ENCODE measurements around the gene ICAM4.
A peak's percentile ranks its signal among the peaks of the same experiment; 100 is the strongest.
"Not testable (repeated sequence)": the region's sequence is repeated elsewhere in the genome, so short reads cannot be mapped to it uniquely, and the experiment has no call there.

ICAM4 gene

DNA sequence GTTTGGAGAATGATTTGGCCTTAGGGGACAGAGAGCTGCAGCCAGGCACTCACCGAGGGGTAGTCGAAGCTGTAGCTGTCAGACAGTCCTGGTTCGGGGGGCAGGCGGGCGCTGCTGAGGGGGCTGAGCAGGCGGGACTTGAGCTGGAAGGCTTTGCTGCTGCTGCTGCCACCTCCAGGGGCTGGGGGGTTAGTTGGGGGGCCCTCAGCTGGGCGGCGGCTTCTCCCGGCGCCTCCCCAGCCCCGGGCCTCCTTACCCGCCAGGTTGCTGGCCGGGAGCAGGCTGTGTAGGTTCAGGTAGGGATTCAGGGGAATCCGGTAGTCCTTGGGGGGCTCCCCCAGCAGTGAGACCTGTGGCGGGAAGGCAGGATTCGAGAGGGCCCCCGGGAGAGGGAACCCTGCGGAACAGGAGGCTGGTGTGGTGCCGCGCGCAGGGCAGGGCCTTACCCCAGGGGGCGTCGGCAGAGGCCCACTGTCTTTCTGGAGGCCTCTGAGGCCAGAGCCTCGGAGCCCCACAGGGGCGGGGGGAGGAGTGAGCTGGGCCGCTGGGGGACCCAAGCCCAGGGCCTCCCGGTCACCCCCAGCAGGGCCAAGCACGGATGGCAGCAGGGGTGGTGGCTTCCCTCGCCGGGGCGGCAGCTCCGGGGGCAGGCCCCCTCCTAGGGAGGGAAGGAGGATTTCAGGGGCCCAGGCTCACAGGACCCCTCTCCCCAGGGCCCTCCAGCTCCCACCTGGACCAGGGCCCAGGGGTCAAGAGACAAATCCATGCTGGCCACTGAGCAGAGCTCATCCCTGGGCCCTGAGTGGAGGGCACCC is 34.1 kb downstream of the ICAM4 start:
- DNase-seq, result no peak

DNA sequence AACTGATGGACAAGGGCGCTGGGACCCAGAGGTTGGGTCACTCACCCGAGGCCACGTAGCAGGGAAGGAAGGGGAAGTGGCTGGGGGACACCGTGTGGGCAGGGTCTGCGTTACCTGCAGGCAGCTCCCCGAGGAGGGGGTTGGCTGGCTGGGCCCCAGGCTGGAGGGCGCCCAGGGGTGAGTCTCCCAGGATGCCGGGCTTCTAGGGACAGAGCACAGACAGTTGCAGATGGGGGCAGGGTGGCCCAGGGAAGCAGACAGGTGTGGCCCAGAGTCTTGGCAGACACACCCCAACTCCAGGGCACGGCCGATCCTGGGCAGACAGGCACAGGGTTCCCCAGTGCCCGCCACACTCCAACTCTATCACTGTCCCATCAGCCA is 34.7 kb downstream of the ICAM4 start:
- no peak for DNase-seq

DNA sequence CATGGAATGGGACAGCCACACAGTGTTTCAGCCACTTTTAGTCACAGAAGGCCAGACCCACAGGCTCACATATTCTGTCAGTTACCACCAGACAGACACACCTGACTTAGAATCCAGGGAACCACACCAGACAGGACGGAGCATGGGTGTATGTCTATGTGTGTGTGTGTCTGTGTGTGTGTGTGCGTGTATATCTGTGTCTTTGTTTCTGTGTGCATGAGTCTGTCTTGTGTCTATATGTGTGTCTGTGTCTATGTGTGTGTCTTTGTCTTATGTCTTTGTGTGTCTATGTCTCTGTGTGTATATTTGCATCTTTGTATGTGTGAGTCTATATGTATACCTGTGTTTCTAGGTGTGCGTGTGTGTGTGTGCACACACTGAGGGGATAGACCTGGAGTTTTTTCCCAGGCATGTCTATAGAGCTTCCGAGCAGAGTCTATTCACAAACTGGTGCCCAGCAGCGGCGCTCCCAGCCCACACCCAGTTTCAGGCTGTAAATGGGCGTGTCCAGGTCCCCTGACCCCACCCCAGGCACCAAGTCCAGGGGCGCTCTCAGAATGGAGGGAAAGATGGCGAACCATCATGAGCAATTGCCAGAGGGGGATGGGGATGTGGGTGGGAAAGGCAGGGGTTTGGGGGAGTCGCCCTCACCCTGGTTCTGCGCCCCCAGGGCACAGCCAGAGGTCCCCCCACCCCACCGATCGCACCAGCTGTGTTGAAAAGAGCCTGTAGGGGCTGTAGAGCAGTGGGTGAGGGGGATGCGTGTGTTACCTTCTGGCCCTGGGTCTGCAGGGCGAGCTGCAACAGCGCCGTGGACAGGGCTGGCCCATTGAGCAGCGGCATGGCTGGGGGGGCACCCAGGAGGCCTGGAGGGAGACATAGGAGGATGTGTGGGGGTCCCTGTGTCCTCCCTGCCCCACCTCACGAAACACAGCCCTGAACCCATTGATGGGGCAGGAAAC is 35.4 kb downstream of the ICAM4 start:
- DNase-seq, result no peak

DNA sequence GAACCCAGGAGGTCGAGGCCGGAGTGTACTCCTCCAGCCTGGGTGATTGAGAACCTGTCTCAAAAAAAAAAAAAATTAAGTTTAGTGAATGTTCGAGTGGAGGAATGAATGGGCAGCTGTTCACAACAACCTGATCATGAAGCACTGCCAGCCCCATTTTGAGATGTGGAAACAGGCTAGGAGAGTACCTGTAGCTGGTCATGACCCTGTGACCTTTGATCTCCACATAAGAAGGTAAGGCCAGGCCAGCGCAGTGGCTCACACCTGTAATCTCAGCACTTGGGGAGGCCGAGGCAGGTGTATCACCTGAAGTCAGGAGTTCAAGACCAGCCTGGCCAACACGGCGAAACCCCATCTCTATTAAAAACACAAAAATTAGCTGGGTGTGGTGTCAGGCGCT is 39.0 kb downstream of the ICAM4 start:
- no peak for DNase-seq

DNA sequence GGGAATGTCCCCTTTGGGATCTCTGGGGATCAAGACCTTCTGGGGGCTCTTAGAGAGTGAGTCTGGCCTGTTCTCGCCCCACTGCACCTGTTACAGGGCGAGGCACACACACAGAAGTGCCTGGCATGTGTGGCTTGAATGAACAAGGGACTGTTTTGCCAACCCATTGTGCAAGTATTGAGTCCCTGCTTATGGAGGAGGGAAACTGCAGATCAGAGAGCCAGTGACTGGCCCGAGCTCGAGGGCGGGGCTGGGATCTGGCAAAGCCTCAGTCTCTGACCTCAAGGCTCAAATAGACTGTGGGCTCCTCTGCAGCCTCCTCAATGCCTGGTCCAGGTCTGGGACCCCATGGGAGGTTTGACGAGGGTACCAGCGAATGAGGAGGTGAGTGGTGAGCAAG is 41.0 kb downstream of the ICAM4 start:
- no peak for DNase-seq

DNA sequence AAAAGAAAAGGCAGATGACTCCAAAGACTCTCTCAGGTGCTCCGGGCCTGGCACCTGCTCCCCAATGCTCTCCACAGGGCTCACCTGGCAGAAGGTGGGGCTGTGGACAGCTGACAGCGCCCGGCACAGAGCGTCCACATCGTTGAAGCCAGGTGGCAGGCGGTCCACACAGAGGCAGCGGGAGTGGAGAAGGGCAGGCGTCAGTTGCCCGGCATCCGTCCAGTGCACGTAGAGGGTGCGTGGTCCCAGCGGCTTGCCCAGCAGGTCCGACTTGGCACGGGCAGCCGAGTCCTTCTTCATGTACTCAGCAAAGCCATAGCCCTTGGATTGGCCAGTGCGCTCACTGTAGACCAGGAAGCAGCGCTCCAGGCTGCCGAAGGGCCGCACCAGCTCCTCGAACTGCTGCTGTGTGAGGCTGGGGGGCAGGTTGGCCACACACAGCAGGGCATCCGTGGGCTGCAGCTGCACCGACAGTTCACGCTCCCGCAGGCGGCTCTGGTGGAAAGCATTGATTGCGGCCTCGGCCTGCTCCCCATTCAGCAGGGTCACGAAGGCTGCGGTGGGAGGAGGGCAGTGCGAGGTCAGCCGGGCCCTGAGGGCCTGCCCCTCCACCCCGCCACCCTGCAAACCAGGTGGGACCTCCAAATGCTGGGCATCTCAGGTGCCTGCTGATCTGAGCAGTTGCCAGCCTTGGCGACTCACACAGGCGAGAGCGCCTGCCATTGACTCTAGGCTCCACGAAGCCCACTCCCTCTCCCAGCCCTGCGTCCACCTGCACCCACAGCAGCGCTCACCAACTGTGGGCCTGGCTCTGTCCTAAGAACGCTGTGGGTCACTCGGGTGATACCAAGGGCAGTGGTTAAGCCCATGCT is 42.0 kb downstream of the ICAM4 start:
- no peak for DNase-seq

DNA sequence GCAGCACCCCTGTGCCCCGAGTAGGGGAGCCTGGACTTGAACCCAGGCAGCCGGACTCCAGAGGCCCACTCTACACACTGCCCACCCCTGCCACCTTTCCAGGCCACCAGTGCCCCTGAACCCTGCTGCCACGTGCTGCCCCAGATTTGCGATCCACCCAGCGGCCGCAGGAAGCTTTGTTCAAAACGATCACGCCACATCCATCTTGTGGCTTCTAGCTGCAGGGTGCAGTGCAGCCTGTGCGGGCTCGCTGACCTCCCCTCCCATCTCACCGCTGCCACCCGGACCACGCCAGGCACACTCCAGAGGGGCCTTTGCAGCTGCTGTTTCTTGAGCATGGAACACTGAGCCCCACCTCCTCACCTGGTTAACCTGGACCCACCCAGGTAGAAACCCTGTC is 42.8 kb downstream of the ICAM4 start:
- no peak for DNase-seq

DNA sequence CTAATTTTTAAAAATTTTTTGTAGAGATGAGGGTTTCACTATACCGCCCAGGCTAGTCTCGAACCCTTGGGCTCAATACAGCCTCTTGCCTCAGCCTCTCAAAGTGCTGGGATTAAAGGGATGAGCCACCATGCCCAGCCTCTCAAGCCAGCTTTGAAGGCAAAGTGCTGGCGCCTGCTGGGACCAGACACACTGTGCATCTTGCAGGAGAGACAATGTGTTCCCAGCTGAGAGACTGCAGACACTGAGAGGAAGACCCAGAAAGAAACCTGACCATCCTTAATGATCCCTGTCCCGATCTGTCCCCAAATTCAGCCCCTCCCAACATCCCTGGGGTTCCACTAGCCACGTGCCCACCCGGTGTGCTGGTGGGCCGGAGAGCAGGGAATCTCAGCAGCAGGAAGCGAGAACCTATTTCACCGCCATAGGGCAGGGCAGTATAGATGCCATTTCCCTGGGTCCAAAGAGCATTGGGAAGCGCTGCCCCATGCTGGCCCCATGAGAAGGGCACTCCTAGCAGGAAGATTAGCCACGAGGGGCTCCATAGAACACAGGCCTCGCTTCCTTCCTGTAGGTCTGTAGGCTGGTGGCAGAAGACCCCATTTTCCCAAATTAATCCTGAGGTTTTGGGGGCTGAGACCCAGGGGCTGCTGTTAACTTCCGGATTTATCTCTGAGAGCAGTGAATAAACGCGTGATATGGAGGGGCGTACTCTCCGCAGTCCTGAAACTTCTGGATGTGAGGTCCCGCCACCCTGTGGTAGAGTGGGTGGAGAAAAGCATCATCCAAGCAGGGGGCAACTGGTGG is 45.6 kb downstream of the ICAM4 start:
- DNase-seq, result no peak

DNA sequence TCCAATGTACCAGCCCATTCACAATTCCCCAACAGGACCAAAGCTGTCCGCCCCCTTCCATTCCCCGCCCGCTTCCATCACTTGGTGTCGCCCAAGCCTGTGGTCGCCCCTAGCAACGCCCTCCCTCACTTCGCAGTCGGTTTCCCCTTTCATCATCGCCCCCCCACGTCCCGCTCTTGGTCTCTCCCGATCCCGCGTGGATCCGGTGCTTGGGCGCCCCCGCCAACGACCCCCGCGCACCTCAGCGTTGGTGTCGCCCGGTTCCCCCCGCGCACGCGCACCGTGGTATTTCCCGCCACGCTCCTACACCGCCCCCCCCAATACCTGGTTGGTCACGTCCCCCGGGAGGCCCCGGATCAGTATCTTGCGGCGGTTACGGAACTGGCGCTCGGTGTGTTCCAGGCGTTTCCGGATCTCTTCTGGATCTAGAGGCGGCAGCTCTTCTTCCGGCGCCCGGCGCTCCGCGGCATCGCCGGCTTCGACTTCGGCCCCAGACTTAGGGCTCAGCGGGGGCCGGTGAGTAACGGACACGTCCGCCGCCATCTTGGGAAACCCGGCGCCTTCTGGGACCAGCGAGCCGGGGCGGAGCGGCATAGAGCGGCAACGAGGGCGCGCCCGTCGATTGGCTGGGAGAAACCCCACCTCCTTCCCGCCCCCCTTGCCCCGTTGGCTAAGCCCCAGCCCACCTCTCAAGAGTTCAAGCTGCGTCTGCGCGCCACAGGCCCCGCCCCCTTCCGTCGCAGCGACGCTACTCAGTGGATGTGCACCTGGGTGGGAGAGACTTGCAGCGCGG is 46.4 kb downstream of the ICAM4 start, which contains the start of gene RAVER1:
Gene RAVER1, minus strand, starts transcription at position 565 of the 793 bp plus-strand sequence. Its CDS starts 22 bp downstream, at position 543.
- peak; percentile 98 for DNase-seq

DNA sequence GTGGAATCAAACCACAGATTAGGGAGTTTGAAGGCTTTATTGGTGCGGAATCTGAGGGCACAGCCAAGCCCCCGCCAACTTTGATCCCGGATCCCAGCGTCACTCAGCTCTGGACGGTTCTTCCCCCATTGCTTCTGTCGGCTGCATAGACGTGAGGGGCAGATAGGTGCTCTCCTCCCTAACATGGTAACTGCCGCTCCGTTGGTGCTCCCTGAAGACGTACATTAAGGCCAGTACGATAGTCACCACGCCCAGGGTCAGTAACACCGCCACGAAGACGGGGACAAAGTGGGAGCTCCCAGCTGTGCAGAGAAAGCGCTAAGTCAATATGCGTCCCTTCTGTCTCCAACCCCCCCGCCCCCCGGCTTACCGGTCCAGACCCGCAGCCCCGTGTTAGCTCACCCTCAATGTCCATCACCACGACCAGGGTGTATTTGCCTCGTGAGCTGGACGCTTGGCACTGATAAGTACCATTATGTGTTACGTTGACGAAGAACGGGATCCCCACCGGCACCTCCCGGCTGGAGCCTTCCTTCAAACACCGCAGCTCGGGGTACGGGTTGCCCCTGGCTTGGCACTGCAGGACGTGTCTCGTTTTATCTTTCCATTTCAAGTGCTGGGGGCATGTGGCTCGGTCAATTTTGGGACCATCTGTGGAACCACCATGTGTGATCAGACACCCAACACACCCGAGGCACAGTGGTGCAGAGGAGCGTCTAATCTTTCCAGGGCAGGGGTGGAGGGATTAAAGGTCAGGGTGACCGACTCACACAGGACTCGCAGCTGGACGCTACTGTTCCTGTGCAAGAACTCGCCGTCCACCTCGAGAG is 47.2 kb downstream of the ICAM4 start:
- no peak for DNase-seq

DNA sequence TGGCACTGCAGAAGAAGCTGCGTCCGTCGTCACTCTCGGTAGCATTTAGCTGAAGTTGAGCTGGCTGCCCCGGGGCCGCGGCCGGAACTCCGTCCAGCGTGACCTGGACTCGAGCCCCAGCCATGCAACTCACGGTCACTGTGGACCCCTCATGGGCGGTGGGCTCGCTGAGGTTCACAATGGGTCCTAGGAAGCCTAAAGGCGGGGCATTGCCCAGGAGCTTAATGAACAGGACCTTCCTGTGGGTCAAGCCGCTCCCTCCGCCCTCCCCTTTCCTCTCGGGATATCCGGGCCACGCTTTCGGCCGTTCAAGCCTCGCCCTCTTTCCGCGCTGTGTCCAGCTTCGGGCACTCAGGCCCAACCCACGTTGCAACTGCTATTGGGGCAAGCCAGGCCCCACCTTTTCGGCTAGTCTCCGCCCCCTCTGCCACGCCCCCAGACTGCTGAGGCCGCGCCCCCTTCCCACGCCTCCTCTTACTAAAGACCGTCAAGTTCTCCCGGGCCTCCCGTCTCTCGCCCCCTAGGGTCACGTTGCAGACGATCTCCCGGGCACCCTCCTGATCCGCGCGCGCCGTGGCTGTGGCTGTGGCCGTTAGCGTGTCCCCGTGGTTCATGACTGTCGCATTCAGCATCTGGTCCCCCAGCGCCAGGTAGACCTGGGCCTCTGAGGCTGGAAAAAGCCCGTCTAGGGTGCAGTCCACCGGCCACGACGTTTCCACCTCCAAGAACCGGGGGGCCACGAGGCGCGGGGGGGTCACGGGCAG is 48.0 kb downstream of the ICAM4 start:
- peak; percentile 32 for DNase-seq

DNA sequence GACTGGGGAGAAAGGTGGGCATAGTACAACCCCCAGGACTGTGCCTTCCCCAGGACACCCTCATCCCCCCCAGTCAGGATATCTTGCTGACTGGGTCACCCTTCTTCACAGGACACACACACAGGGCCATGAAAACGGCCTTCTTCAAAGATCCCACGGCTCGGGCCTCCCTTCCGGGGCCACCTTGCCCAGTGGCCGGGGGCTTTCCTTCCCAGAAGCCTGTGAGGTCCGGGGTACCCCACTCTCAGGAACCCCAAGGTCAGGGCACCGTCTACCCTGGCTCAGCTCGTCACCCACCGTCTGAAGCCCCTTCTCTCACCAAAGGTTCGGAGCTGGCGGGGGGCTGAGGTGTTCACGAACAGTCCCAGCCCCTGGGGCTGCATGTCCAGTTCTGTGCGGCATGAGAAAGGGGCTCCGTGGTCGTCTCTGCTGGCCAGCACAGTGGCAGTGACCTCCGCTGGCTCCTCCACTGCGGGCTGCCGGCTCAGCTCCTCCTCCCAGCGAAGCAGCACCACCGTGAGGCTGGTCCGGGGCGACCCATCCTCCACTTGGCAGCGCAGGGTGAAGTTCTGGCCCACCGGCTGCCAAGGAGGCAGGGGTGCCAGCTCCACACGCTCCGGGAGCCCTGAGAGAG is 48.7 kb downstream of the ICAM4 start:
- no peak for DNase-seq

DNA sequence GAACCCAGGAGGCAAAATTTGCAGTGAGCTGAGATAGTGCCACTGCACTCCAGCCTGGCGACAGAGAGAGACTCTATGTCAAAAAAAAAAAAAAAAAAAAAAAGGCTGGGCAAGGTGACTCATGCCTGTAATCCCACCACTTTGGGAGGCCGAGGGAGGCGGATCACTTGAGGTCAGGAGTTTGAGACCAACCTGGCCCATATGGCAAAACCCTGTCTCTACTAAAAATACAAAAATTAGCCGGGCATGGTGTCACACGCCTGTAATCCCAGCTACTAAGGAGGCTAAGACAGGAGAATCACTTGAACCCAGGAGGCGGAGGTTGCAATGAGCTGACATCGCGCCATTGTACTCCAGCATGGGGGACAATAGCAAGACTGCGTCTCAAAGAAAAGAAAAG is 50.0 kb downstream of the ICAM4 start:
- not testable (repeated sequence) for DNase-seq
